ELF-1 (cell line): ENCODE data around the gene LRP10.
"Not testable (repeated sequence)": the region's sequence is repeated elsewhere in the genome, so short reads cannot be mapped to it uniquely, and the experiment has no call there.

Source experiments
- DNase-seq: peaks from one replicate; pipeline ENCODE4 v3.0.0-alpha.2; 2016; ENCODE audit warnings: low read depth, low spot score

The LRP10 gene, protein sequence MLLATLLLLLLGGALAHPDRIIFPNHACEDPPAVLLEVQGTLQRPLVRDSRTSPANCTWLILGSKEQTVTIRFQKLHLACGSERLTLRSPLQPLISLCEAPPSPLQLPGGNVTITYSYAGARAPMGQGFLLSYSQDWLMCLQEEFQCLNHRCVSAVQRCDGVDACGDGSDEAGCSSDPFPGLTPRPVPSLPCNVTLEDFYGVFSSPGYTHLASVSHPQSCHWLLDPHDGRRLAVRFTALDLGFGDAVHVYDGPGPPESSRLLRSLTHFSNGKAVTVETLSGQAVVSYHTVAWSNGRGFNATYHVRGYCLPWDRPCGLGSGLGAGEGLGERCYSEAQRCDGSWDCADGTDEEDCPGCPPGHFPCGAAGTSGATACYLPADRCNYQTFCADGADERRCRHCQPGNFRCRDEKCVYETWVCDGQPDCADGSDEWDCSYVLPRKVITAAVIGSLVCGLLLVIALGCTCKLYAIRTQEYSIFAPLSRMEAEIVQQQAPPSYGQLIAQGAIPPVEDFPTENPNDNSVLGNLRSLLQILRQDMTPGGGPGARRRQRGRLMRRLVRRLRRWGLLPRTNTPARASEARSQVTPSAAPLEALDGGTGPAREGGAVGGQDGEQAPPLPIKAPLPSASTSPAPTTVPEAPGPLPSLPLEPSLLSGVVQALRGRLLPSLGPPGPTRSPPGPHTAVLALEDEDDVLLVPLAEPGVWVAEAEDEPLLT

DNA sequence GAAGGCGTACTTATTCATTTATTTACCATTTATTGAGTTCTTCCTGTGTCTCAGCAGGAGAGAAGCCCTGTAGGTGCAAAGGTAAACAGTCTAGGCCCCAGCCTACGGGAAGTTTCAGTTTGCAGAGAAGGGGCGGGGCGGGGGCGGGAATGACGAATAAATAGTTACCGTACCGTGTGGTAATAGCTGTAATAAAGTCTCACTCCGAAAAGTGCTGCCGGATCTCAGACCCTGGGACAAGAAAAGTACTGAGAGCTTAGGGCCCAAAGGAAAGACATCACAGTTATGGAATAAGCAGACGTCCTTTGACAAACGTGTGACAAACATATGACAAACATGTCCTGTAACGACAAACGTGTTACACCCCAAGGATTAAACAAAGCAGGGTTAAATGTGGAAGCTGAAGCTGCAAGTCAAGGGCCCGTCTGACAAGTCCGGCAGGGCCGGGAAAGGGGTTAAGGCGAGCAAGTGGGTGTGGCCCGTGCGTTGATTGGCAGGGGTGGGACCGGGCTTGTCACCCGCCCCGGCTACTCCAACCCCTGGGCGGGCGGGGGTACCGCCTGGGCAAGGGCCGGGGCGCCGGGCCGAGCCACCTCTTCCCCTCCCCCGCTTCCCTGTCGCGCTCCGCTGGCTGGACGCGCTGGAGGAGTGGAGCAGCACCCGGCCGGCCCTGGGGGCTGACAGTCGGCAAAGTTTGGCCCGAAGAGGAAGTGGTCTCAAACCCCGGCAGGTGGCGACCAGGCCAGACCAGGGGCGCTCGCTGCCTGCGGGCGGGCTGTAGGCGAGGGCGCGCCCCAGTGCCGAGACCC, at the start of gene LRP10:
Gene LRP10, plus strand, starts transcription at position 517 of the 809 bp plus-strand sequence. CDS start 564 bp downstream, outside the sequence.
- peak; percentile 96 for DNase-seq

DNA sequence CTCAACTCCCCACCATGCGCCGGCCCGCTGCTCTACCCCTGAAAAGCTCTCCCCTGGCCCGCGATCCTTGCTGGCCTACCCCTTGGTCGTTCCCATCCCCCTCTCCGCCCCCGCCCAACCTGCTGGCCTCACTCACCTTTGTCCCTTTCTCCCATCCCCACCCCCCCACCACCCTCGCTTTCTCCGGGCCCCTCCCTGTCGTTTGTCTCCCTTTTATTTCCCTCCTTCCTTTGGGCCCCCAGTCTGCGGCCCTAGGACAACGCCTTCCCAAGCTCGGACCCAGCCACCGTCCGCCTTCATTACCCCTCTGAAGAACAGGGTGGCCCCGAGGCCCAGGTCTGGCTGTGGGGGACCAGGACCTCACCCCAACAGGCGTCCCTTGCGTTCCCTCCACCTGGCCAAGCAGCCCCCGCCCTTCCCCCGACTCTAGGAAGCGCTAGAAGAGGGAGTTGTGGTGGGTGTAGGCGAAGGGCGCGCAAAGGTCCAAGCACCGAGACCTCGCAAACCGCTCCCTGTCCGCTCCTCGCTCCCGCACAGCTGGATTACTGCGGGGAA, 49.4 kb upstream of the LRP10 start:
- peak; percentile 61 for DNase-seq

DNA sequence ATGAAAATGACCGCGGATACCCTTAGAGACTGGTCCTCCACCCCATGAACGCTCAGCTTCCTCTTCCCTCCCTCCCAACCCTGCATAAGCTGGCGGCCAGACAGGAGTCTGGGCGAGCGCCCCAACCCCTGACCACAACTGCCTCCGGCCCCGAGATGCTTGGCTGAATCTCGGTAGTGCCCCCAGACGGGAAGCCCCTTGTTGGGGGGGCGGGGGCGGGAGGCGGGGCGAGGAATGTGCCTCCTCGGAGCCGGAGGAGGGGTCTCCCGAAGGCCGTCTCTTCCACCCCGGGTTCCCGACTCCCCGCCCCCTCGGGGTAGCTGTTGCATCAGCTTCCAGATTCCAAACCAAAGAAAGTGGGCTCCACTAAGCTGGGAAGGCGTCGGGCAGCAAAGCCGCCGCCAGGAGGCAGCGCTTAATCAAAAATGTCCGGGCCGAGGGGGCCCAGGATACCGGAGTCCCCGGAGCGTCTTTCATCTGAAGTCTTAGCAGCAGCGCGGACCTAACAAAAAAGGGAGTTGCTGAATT, 48.9 kb upstream of the LRP10 start:
- DNase-seq, result peak; percentile 97

DNA sequence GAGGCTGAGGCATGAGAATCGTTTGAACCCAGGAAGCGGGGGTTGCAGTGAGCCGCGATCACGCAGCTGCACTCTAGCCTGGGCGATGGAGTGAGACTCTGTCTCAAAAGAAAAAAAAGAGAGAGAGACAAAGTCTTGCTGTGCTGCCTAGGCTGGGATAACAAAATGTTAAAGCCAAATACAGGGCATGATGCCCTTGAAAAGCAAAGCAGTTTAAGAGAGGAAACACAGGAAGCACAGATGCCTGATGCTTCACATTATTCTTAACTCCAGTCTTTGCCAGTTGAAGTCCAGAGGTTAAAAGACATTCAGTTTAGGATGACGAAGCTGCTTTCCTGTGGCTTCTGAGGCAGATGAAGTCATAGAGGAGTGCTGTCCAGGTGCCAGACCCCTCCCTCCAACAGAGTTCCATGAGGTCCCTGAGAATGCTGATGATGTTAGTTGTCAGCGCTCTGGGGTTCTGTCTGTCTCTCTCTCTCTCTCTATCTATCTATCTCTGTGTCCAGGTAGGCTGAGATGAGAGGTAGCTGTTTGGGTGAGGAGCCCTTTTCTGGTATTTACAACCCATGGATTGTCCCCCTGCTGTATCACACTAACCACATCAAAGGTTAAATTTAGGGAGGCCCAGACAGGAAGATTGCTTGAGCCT, 46.7 kb upstream of the LRP10 start:
- DNase-seq, result peak; percentile 67

DNA sequence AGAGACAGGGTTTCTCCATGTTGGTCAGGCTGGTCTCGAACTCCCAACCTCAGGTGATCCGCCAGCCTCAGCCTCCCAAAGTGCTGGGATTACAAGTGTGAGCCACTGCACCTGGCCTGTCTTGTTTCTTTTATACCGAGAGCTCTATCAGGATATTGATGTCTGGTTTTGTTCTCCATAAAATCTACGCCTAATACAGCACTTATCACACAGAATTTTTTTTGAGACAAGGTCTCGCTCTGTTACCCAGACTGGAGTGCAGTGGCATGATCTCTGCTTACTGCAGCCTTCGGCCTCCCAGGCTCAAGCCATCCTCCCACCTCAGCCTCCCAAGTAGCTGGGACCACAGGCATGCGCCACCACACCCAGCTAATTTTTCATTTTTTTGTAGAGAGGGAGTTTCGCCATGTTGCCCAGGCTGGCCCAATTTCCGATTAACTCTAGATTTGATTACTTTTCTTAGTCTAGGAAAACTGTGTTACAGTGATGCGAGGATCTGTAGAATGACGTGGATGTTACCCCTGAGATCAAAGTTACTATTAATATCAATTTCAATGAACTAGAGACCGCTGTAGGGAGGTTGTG, 42.4 kb upstream of the LRP10 start:
- not testable (repeated sequence) for DNase-seq

DNA sequence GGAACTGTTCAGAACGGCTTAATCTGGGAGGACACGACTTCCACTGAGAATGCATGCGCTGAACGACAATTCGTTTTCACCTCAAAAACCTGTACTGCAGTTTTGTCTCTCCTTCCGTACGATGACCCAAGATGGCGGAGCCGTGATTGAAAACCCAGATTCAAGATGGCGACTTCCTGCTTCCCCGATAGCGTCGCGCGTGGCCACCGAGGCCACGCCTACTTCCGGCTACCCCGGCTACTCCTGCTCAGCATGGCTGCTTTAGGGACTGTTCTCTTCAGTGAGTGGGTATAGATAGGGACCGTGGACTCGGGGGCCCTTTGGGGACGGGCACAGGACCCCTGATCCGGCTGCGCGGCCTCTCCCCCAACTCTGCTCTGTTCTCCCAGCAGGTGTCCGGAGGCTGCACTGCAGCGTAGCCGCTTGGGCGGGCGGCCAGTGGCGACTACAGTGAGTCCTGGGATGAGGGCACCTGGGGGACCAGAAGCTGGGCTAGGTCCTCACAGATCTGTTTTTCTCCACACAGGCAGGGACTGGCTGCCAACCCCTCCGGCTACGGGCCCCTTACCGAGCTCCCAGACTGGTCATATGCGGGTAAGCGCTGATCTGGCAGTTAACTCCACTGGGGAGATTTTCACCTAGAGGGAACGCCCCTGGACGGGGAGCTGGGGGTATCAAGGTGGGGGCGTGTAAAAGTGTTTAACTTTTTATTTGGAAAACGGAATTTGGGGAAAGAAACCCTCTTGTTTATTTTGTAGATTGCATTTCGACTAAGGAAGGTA, 41.7 kb upstream of the LRP10 start, which contains the start of gene MRPL52:
Gene MRPL52, plus strand, starts transcription at position 227 of the 782 bp plus-strand sequence. Its CDS starts 26 bp downstream, at position 253.
- peak; percentile 89 for DNase-seq

DNA sequence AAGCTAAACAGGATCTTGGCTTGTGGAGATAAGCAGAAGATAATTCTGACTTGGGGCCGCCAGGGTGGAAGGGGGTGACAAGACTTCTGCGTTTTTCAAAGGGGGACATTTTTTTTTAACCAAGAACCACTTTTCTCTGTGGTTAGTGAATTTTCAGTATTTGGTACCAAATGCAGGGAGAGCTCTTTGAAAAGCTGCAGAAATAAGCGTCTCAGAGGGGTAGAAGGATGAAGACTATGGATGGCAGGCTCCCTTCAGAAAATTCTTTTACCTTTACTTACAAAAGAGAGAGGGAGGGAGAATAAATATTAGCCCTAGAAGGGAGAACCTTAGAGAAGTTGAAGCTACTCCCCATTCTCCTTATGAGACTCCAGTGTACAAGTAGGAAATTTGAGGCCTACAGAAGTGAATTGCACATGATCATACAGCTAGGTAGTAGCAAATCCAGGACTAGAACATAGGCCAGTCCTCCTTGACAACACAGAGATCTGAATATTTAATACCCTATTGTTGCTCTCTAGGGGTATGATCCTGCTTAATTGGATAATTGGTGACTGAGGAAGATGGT, 41.0 kb upstream of the LRP10 start:
- no peak for DNase-seq

DNA sequence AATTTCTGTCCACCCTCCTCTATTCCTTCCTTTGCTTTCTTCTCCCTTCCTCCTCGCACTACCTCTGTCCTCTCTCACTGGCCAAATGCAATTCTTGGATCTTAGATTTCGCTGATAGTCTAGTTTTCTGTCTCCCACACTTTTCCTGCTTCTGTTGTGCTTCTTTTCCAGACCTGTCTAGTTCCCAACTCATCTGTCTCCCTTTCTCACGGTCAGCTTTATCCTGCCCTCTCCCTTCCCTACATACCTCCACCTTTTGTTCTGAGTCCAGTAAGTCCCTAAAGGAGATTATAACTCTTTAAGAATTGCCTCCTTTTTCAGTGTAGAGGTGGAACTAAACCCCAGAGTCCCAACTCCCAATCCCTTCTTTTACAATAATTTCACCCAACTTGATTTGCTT, 36.0 kb upstream of the LRP10 start:
- no peak for DNase-seq

DNA sequence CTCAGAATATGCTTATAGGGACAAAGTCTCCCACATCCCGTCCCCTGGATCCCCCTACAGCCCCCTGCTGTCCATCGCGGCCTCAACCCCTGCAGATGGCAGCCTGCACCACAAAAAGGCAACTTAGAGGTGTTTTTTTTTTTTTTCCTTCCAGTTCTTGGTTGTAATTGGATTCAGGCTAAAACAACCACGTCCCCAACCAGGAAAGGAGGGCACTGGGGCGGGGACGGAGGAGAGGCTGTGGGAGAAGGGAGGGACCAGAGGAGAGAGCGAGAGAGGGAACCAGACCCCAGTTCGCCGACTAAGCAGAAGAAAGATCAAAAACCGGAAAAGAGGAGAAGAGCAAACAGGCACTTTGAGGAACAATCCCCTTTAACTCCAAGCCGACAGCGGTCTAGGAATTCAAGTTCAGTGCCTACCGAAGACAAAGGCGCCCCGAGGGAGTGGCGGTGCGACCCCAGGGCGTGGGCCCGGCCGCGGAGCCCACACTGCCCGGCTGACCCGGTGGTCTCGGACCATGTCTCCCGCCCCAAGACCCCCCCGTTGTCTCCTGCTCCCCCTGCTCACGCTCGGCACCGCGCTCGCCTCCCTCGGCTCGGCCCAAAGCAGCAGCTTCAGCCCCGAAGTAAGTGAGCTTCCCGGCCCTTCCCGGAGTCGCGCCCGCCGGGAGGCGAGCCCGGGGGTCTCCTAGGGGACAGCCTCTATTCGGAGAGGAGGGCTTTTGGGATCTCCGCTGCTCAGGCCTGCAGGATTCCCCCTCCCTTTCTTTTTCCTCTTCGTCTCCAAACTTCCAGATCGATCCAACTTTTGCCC, 35.0 kb upstream of the LRP10 start, which contains the start of gene MMP14:
Gene MMP14, plus strand, starts transcription at position 285 of the 813 bp plus-strand sequence. Its CDS starts 233 bp downstream, at position 518.
- DNase-seq, result peak; percentile 72

DNA sequence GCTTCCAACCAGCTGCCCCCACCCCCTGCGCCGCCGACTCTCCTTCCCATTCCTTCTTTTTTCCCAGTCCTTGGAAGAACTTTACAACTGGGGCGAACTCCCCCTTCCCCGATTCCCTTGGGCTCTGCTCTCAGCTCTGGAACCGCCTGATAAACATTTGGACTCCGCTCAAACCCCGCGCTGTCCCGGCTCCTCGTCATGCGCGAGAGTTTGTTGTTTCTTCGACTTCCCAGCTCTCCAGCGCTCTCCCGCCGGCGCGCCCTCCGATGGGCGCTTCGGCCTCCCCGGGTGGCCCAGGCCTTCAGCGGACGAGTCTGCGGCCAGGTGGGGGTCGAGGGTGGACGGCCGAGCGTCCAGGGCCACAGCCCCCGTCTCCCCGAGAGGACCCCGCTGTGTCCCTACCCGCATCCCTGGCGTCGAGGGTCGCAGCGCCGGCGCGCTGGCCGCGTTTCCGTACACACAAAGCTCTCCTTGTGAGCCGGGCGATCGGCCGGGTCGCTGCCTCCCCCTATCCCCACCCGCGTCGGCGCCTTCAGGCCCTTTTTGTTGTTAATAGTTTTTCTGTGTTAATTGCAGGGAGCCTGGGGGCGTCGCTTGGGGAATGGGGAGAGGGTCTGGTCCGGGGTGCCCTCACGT, 34.3 kb upstream of the LRP10 start:
- DNase-seq, result peak; percentile 76

DNA sequence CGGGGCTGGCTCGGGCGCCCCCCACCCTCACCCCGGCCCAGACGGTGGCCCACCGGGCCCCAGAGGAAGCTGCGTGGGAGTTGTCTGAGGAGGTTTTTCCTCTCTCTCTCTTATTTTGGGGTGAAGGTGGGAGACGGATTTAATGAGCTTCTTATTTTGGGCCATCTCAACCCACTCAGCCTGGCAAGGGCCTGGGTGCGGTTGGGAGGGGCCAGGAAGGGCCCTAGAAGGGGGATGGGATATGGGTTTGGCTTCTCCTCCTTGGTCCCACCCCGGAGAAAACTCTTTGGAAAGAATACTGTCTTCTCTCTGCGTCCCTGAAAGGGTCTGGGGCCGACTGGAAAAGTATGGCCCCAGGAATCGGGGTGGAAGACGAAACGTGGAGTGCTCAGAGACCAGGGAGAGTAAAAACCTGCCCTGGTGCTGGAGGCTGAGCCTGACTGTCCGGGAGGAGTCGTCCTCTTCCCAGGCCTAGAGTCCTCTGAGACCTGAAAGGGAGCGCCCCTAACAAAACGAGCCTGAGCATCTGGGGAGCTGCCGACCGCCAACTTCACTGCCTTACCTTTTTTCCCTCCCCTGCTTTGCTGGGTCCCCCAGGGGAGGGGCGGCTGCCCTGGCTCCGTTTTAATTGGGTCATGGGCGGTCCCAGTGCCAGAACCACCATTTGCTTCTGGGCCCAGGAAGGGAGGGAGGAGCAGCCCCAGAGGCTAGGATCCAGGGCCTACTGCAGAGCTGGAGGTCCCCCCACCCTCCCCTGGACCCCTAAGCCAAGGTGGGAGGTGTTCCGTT, 33.6 kb upstream of the LRP10 start:
- DNase-seq, result peak; percentile 37

DNA sequence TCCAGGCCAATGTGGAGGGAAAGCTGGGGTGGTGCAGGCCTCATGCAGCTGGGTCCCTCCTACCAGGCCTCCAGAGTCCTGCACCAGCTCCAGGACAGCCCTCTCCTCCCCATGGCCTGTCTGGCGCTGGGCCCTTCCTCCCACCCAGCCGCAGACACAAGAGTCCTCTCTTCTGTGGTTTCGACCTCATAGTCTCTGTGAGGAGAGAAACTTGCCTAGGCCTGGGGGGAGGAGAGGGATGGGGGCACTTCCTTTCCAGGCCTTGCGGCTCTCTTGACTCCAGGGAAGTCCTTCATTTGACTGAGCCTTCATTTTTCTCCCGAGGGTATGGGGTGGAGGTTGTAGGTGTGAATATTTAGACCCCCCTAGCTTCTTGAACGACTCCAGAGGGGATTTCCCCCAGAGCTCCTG, 32.9 kb upstream of the LRP10 start:
- DNase-seq, result peak; percentile 36

DNA sequence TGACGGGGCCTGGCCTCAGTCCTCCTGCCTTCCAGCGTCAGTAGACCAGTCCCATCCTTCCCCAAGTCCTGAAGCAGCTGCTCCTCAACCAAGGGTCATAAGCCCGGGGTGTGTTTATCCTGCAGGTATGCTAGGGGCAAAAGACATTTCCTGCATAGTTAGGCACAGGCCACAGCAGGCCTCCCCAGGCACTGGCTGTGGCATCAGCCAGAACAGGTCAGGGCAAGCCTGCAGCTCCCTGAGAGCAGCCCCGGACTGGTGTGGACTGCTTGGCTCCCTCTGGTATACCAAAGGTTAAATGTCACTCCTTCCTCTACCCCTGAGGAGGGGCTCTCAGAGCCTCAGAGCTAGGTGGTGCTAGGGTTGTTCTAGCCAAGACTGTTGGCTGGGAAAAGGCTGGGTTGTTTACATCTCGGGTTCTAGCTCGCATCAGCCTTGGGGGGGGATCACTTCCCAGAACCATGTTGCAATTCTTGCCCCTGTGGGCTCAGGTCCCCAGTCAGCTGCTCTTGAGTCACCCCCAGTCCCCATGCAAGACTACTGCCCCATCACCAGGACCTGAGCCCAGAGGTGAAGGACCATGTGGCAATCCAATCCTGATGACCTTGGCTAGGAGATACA, 32.3 kb upstream of the LRP10 start:
- peak; percentile 77 for DNase-seq

DNA sequence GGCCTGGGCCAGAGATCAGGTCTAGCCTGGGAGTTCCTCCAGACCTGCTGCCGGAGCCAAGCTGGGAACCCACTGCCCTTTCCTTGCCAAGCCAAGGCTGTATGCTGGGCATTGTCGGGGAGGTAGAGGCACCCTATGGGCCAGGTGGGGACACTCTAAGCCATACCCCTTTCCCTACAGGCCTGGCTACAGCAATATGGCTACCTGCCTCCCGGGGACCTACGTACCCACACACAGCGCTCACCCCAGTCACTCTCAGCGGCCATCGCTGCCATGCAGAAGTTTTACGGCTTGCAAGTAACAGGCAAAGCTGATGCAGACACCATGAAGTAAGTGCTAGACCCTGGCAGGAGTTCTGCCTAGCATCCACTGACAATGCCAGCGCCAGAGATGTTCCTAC, 30.2 kb upstream of the LRP10 start:
- DNase-seq, result no peak

DNA sequence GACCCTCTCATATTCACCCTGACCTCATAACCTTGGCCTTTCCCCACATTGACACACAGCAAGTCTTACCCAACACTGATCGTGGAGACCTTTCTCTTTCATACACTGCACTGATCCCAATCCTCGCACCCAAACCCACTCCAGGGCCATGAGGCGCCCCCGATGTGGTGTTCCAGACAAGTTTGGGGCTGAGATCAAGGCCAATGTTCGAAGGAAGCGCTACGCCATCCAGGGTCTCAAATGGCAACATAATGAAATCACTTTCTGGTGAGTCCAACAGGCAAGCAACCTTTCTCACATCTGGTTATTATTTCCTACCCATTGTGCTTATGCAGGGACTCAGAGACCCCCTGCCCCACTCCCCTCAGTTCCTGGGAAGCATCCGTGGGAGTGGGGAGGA, 29.8 kb upstream of the LRP10 start:
- DNase-seq, result no peak
